H9 (cell line): ENCODE results near the gene FADS3. TPM values are rescaled to one million over a fixed set of nuclear protein-coding genes. Genes with fewer than 3 reads are reported as not detected.
A peak's percentile ranks its signal among the peaks of the same experiment; 100 is the strongest.

Experiments
- DNase-seq: peaks from one replicate; pipeline ENCODE4 v3.0.0-alpha.2; 2017
- H2AFZ ChIP-seq: one replicate; pipeline ENCODE4 v1.6.1; 2013; ENCODE audit warnings: mild to moderate bottlenecking, low read length, control low read depth, moderate library complexity
- H2AK5ac ChIP-seq: 2 replicates; pipeline ENCODE4 v1.6.1; 2013; ENCODE audit warnings: low read length, control low read depth, mixed read lengths; ENCODE audit not compliant: insufficient read length
- H2BK120ac ChIP-seq: one replicate; pipeline ENCODE4 v1.6.1; 2013; ENCODE audit warnings: low read depth, mild to moderate bottlenecking, low read length, control low read depth, inconsistent platforms; ENCODE audit not compliant: poor library complexity, severe bottlenecking
- H2BK12ac ChIP-seq: 2 replicates; pipeline ENCODE4 v1.6.1; 2013; ENCODE audit warnings: low read length, control low read depth, mixed read lengths, low read depth; ENCODE audit not compliant: insufficient read length
- H2BK15ac ChIP-seq: 2 replicates; pipeline ENCODE4 v1.6.1; 2013; ENCODE audit warnings: low read depth, low read length, control low read depth
- H2BK20ac ChIP-seq: one replicate; pipeline ENCODE4 v1.6.1; 2013; ENCODE audit warnings: low read depth, mild to moderate bottlenecking, low read length, control low read depth, inconsistent platforms; ENCODE audit not compliant: poor library complexity, severe bottlenecking
- H2BK5ac ChIP-seq: 2 replicates; pipeline ENCODE4 v1.6.1; 2013; ENCODE audit warnings: low read length, control low read depth, mixed read lengths; ENCODE audit not compliant: insufficient read length
- H3K14ac ChIP-seq: 2 replicates; pipeline ENCODE4 v1.6.1; 2013; ENCODE audit warnings: low read length, control low read depth; ENCODE audit not compliant: insufficient read depth
- H3K18ac ChIP-seq: 2 replicates; pipeline ENCODE4 v1.6.1; 2013; ENCODE audit warnings: low read depth, mild to moderate bottlenecking, mixed read lengths, low read length, control low read depth; ENCODE audit not compliant: insufficient read length
- H3K23ac ChIP-seq: 2 replicates; pipeline ENCODE4 v1.6.1; 2013; ENCODE audit warnings: low read length, control low read depth, mixed read lengths, low read depth; ENCODE audit not compliant: insufficient read length
- H3K23me2 ChIP-seq: 2 replicates; pipeline ENCODE4 v1.6.1; 2013; ENCODE audit warnings: low read depth, mild to moderate bottlenecking, mixed read lengths, low read length, control low read depth; ENCODE audit not compliant: insufficient read length, poor library complexity, severe bottlenecking
- H3K27ac ChIP-seq: 2 replicates; pipeline ENCODE4 v1.5.1; 2013; ENCODE audit warnings: low read length, control low read depth, mixed read lengths, low read depth; ENCODE audit not compliant: insufficient read length
- H3K27me3 ChIP-seq: 2 replicates; pipeline ENCODE4 v1.6.1; 2013; ENCODE audit warnings: low read length, control low read depth, inconsistent platforms; ENCODE audit not compliant: insufficient read depth
- H3K4ac ChIP-seq: 2 replicates; pipeline ENCODE4 v1.6.1; 2013; ENCODE audit warnings: low read depth, mild to moderate bottlenecking, control low read depth, inconsistent platforms, low read length, moderate library complexity
- H3K4me1 ChIP-seq: 2 replicates; pipeline ENCODE4 v1.6.1; 2013; ENCODE audit warnings: low read length, control low read depth, inconsistent platforms; ENCODE audit not compliant: insufficient read depth
- H3K4me2 ChIP-seq: 2 replicates; pipeline ENCODE4 v1.6.1; 2013; ENCODE audit warnings: low read length, control low read depth, mixed read lengths; ENCODE audit not compliant: insufficient read length, insufficient read depth
- H3K56ac ChIP-seq: 2 replicates; pipeline ENCODE4 v1.6.1; 2013; ENCODE audit warnings: low read depth, mild to moderate bottlenecking, mixed read lengths, low read length, control low read depth; ENCODE audit not compliant: insufficient read length
- H3K79me1 ChIP-seq: 2 replicates; pipeline ENCODE4 v1.6.1; 2013; ENCODE audit warnings: low read depth, mild to moderate bottlenecking, moderate library complexity, low read length, control low read depth, inconsistent platforms; ENCODE audit not compliant: insufficient read depth, poor library complexity, severe bottlenecking
- H3K79me2 ChIP-seq: 2 replicates; pipeline ENCODE4 v1.6.1; 2013; ENCODE audit warnings: low read length, control low read depth, inconsistent platforms; ENCODE audit not compliant: insufficient read depth
- H3K9ac ChIP-seq: 2 replicates; pipeline ENCODE4 v1.6.1; 2013; ENCODE audit warnings: low read length, control low read depth, mixed read lengths; ENCODE audit not compliant: insufficient read length; ENCODE audit errors: extremely low read depth
- H3K9me3 ChIP-seq: one replicate; pipeline ENCODE4 v1.6.1; 2013; ENCODE audit warnings: low read depth, low read length, inconsistent platforms; ENCODE audit not compliant: control insufficient read depth
- H3T11ph ChIP-seq: one replicate; pipeline ENCODE4 v1.6.1; 2013; ENCODE audit warnings: mild to moderate bottlenecking, low read length, control low read depth, inconsistent platforms
- H4K20me1 ChIP-seq: one replicate; pipeline ENCODE4 v1.6.1; 2013; ENCODE audit not compliant: control insufficient read depth, insufficient read length, insufficient read depth
- H4K5ac ChIP-seq: 2 replicates; pipeline ENCODE4 v1.6.1; 2013; ENCODE audit warnings: low read depth, mild to moderate bottlenecking, mixed read lengths, low read length, control low read depth; ENCODE audit not compliant: insufficient read length
- H4K8ac ChIP-seq: replicated peaks from 2 replicates; pipeline ENCODE4 v1.6.1; 2013; ENCODE audit warnings: low read length, control low read depth, mixed read lengths, low read depth; ENCODE audit not compliant: insufficient read length
- H4K91ac ChIP-seq: 2 replicates; pipeline ENCODE4 v1.6.1; 2013; ENCODE audit warnings: low read depth, mild to moderate bottlenecking, moderate library complexity, mixed read lengths, low read length, control low read depth; ENCODE audit not compliant: insufficient read length
- H3K27ac Mint-ChIP-seq, 3 experiments: 2 replicates in 2 of 3; 3 replicates in 1 of 3; pipeline ENCODE4 v1.8.0; 2020 to 2021; ENCODE audit warnings: mixed read lengths in 3 of 3, mild to moderate bottlenecking in 1 of 3, moderate library complexity in 1 of 3
- H3K27me3 Mint-ChIP-seq: 2 replicates; pipeline ENCODE4 v1.8.0; 2021; ENCODE audit warnings: low read depth, mild to moderate bottlenecking, moderate library complexity, mixed read lengths
- H3K36me3 Mint-ChIP-seq, 3 experiments: 2 replicates in 2 of 3; 3 replicates in 1 of 3; pipeline ENCODE4 v1.8.0; 2020 to 2021; ENCODE audit warnings: low read depth in 3 of 3, mixed read lengths in 3 of 3; ENCODE audit not compliant: insufficient read depth in 1 of 3
- H3K4me1 Mint-ChIP-seq, 2 experiments: 2 replicates each; pipeline ENCODE4 v1.8.0; 2020; ENCODE audit warnings: mixed read lengths in 2 of 2
- H3K4me3 Mint-ChIP-seq, 2 experiments: 2 replicates in 1 of 2; 3 replicates in 1 of 2; pipeline ENCODE4 v1.8.0; 2020 to 2021; ENCODE audit warnings: mild to moderate bottlenecking in 2 of 2, mixed read lengths in 2 of 2, moderate library complexity in 1 of 2
- H3K9me3 Mint-ChIP-seq, 2 experiments: 2 replicates in 1 of 2; 3 replicates in 1 of 2; pipeline ENCODE4 v1.8.0; 2020; ENCODE audit warnings: mild to moderate bottlenecking in 2 of 2, mixed read lengths in 2 of 2, moderate library complexity in 1 of 2
- CTCF ChIP-seq: fragments of 200-600 bp; sonication (generic); conservative IDR thresholded peaks from 3 replicates; pipeline ENCODE4 v1.8.0; 2021; ENCODE audit warnings: antibody characterized with exemption, mild to moderate bottlenecking
- WGBS: extraction: QIAGEN DNeasy Blood & Tissue Kit; methylation state at CpG from one replicate; pipeline ENCODE4 v1.1.7; 2013; ENCODE audit warnings: missing lambda C conversion rate, low lambda C conversion rate, mixed read lengths; ENCODE audit not compliant: insufficient read length; ENCODE audit errors: extremely low coverage; 5-methylcytosine and 5-hydroxymethylcytosine counted together
- total RNA-seq: library from RNA; stranded (reverse); gene quantifications from 2 replicates; pipeline ENCODE4 v1.2.1, GENCODE V29; 2021

Gene FADS3
- total RNA-seq, 1 experiment from 2014 or later, result 34.9 TPM

GRCh38 chr11:61842528-61842820, 48.9 kb downstream of the FADS3 start:
- Histone ChIP-seq H2AK5ac (no peak overlapping the region), H3K23me2 (no peaks in the 10 kb centered on the region), H3K4me1 (no peaks in the 10 kb centered on the region), H2BK12ac (no peak overlapping the region), H4K91ac (no peak overlapping the region), H3K9me3 (no peaks in the 10 kb centered on the region), H3K4ac (no peak overlapping the region), H3K27me3 (no peaks in the 10 kb centered on the region), H2AFZ (no peak overlapping the region), H2BK15ac (no peak overlapping the region), H3K79me1 (peaks cover 2% of the 10 kb centered on the region), H4K20me1 (peaks cover 3% of the 10 kb centered on the region), H4K5ac (peak overlapping the region; percentile 48), H2BK20ac (no peak overlapping the region), H3K23ac (no peak overlapping the region), H3T11ph (no peak overlapping the region), H3K79me2 (no peaks in the 10 kb centered on the region; the same call in 1 of the 2 replicates), H3K56ac (no peak overlapping the region), H3K18ac (no peak overlapping the region), H2BK5ac (no peak overlapping the region), H3K27ac (no peak overlapping the region), H4K8ac (no peak overlapping the region), H2BK120ac (no peak overlapping the region), H3K4me2 (no peak overlapping the region), H3K9ac (no peak overlapping the region), H3K14ac (no peak overlapping the region)
- Mint-ChIP-seq H3K9me3 (no peaks in the 10 kb centered on the region), H3K27me3 (no peaks in the 10 kb centered on the region), H3K4me1 (peaks cover 0 to 6% of the 10 kb centered on the region in 2 experiments; a peak in 3 of 4 replicates), H3K36me3 (peaks cover 67 to 92% (median 90%) of the 10 kb centered on the region in 3 experiments), H3K27ac (no peak overlapping the region), H3K4me3 (no peak overlapping the region)
- WGBS, result no CpG with 5 or more reads among the region's 7 CpGs
- no peak for TF ChIP-seq CTCF
- no peak for DNase-seq
